Neural cell (in vitro differentiated cells): Measurements from ENCODE around the gene RAB40A. TPM values are rescaled to one million over a fixed set of nuclear protein-coding genes. Genes with fewer than 3 reads are reported as not detected.

Source experiments
- H2AFZ ChIP-seq: fragments of 200-600, 300-800 bp; sonication (generic), shearing (Covaris generic); 2 replicates; pipeline ENCODE4 v1.6.0; 2014; ENCODE audit warnings: low read depth, mild to moderate bottlenecking, antibody characterized with exemption, low read length, moderate library complexity
- H3F3A ChIP-seq: fragments of 200-600 bp; shearing (Covaris generic); 2 replicates; pipeline ENCODE4 v1.6.1; 2016; ENCODE audit warnings: mild to moderate bottlenecking, moderate library complexity, mixed read lengths, antibody characterized with exemption, low read length; ENCODE audit not compliant: insufficient read depth, poor library complexity, severe bottlenecking
- H3K27ac ChIP-seq: fragments of 200-600, 300-800 bp; sonication (generic), shearing (Covaris generic); 2 replicates; pipeline ENCODE4 v1.5.1; 2014; ENCODE audit warnings: mild to moderate bottlenecking, low read length, moderate library complexity
- H3K27me3 ChIP-seq: fragments of 300-800, 200-600 bp; sonication (generic), shearing (Covaris generic); 2 replicates; pipeline ENCODE4 v1.6.0; 2014; ENCODE audit warnings: mild to moderate bottlenecking, low read depth, low read length, moderate library complexity; ENCODE audit not compliant: insufficient read depth
- H3K36me3 ChIP-seq: fragments of 300-800, 200-600 bp; sonication (generic), shearing (Covaris generic); 2 replicates; pipeline ENCODE4 v1.5.1; 2014; ENCODE audit warnings: mild to moderate bottlenecking, antibody characterized with exemption, low read length, moderate library complexity; ENCODE audit not compliant: insufficient read depth
- H3K4me2 ChIP-seq: fragments of 300-800, 200-600 bp; sonication (generic), shearing (Covaris generic); 2 replicates; pipeline ENCODE4 v1.6.0; 2014; ENCODE audit warnings: mild to moderate bottlenecking, low read length
- H3K4me3 ChIP-seq: fragments of 300-800, 200-600 bp; sonication (generic), shearing (Covaris generic); 2 replicates; pipeline ENCODE4 v1.5.1; 2014; ENCODE audit warnings: mild to moderate bottlenecking, low read length, moderate library complexity
- H3K79me2 ChIP-seq: fragments of 200-600 bp; shearing (Covaris generic); replicated peaks from 2 replicates; pipeline ENCODE4 v1.6.0; 2014; ENCODE audit warnings: mild to moderate bottlenecking, low read length, moderate library complexity; ENCODE audit not compliant: insufficient read depth
- H3K9ac ChIP-seq: fragments of 300-800, 200-600 bp; sonication (generic), shearing (Covaris generic); 2 replicates; pipeline ENCODE4 v1.6.1; 2016; ENCODE audit warnings: mild to moderate bottlenecking, low read length, mixed read lengths
- H3K9me2 ChIP-seq: fragments of 200-600 bp; shearing (Covaris generic); 2 replicates; pipeline ENCODE4 v1.6.1; 2016; ENCODE audit warnings: mild to moderate bottlenecking, low read length, mixed read lengths; ENCODE audit not compliant: insufficient read depth
- H3K9me3 ChIP-seq: fragments of 200-600, 300-800 bp; sonication (generic), shearing (Covaris generic); 2 replicates; pipeline ENCODE4 v1.6.1; 2016; ENCODE audit warnings: mild to moderate bottlenecking, mixed run types, low read length, moderate library complexity, mixed read lengths
- H4K20me1 ChIP-seq: fragments of 200-600 bp; shearing (Covaris generic); 2 replicates; pipeline ENCODE4 v1.6.1; 2016; ENCODE audit warnings: mild to moderate bottlenecking, mixed run types; ENCODE audit not compliant: insufficient read depth
- EP300 ChIP-seq: fragments of 450-650 bp; conservative IDR thresholded peaks from 2 replicates; pipeline ENCODE4 v1.6.1; 2014; ENCODE audit warnings: antibody characterized with exemption, mild to moderate bottlenecking, moderate library complexity; ENCODE audit not compliant: poor library complexity, severe bottlenecking
- EZH2 ChIP-seq: fragments of 200-600, 300-800 bp; shearing (Covaris generic), sonication (generic); IDR thresholded peaks from 2 replicates; pipeline ENCODE4 v1.6.1; 2014; ENCODE audit warnings: antibody characterized with exemption, low read length, borderline replicate concordance, mild to moderate bottlenecking; ENCODE audit not compliant: insufficient read depth, poor library complexity, severe bottlenecking
- MXI1 ChIP-seq: fragments of 450-650 bp; conservative IDR thresholded peaks from 2 replicates; pipeline ENCODE4 v1.6.1; 2014; ENCODE audit warnings: antibody characterized with exemption, mild to moderate bottlenecking; ENCODE audit not compliant: poor library complexity, severe bottlenecking
- POLR2AphosphoS5 ChIP-seq: IDR thresholded peaks from 2 replicates; pipeline ENCODE4 v1.6.1; 2012
- RAD21 ChIP-seq: fragments of 450-650 bp; conservative IDR thresholded peaks from 2 replicates; pipeline ENCODE4 v1.6.1; 2014; ENCODE audit warnings: antibody characterized with exemption, mild to moderate bottlenecking, moderate library complexity
- SMC3 ChIP-seq: fragments of 450-650 bp; conservative IDR thresholded peaks from 2 replicates; pipeline ENCODE4 v1.6.1; 2014; ENCODE audit warnings: antibody characterized with exemption, mild to moderate bottlenecking, moderate library complexity; ENCODE audit not compliant: poor library complexity
- TAF1 ChIP-seq: IDR thresholded peaks from 2 replicates; pipeline ENCODE4 v1.6.1; 2012; ENCODE audit warnings: low read depth
- polyA plus RNA-seq: library from polyadenylated mRNA; depleted of rRNA; stranded (reverse); fragments of >200 nt; gene quantifications from 2 replicates; pipeline ENCODE4 v1.2.3, GENCODE V29; 2014
- TF ChIP-seq, protein P1 (sequence below): fragments of 450-650 bp; IDR thresholded peaks from 2 replicates; pipeline ENCODE4 v1.5.1; 2014; ENCODE audit warnings: antibody characterized with exemption, mild to moderate bottlenecking, moderate library complexity; ENCODE audit not compliant: poor library complexity, severe bottlenecking
- TF ChIP-seq, protein P2 (sequence below): IDR thresholded peaks from 2 replicates; pipeline ENCODE4 v1.6.1; 2012; ENCODE audit warnings: borderline replicate concordance

RAB40A gene
- polyA plus RNA-seq, 1 donor from 2014 or later = 1.9 TPM

DNA sequence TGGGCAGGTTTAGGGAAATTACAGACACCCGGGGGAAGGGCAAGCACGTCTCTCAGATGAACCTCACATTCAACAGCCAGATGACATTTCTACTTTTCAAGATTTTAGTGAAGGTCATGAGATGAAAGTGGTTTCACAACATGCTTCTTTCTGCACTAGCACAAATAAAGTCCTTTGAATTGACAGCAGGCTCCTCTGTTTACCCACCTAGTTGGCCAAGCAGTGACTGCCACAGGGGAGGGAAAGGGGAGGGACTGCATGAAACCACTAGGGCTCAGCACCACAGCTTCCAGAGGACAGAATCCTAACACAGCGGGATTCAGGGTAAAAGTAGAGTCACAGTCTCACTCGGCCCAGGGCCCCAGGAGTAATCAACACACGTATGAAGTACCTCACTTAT is 6.2 kb downstream of the RAB40A start:
- Histone ChIP-seq H3K27me3 (no peaks in the 10 kb centered on the region), H3K9me3 (no peaks in the 10 kb centered on the region)
- TF ChIP-seq, protein P1, sequence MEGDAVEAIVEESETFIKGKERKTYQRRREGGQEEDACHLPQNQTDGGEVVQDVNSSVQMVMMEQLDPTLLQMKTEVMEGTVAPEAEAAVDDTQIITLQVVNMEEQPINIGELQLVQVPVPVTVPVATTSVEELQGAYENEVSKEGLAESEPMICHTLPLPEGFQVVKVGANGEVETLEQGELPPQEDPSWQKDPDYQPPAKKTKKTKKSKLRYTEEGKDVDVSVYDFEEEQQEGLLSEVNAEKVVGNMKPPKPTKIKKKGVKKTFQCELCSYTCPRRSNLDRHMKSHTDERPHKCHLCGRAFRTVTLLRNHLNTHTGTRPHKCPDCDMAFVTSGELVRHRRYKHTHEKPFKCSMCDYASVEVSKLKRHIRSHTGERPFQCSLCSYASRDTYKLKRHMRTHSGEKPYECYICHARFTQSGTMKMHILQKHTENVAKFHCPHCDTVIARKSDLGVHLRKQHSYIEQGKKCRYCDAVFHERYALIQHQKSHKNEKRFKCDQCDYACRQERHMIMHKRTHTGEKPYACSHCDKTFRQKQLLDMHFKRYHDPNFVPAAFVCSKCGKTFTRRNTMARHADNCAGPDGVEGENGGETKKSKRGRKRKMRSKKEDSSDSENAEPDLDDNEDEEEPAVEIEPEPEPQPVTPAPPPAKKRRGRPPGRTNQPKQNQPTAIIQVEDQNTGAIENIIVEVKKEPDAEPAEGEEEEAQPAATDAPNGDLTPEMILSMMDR = no peak
- TF ChIP-seq, protein P2, sequence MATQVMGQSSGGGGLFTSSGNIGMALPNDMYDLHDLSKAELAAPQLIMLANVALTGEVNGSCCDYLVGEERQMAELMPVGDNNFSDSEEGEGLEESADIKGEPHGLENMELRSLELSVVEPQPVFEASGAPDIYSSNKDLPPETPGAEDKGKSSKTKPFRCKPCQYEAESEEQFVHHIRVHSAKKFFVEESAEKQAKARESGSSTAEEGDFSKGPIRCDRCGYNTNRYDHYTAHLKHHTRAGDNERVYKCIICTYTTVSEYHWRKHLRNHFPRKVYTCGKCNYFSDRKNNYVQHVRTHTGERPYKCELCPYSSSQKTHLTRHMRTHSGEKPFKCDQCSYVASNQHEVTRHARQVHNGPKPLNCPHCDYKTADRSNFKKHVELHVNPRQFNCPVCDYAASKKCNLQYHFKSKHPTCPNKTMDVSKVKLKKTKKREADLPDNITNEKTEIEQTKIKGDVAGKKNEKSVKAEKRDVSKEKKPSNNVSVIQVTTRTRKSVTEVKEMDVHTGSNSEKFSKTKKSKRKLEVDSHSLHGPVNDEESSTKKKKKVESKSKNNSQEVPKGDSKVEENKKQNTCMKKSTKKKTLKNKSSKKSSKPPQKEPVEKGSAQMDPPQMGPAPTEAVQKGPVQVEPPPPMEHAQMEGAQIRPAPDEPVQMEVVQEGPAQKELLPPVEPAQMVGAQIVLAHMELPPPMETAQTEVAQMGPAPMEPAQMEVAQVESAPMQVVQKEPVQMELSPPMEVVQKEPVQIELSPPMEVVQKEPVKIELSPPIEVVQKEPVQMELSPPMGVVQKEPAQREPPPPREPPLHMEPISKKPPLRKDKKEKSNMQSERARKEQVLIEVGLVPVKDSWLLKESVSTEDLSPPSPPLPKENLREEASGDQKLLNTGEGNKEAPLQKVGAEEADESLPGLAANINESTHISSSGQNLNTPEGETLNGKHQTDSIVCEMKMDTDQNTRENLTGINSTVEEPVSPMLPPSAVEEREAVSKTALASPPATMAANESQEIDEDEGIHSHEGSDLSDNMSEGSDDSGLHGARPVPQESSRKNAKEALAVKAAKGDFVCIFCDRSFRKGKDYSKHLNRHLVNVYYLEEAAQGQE = no peak
- TF ChIP-seq EZH2 (no peak), RAD21 (no peak), MXI1 (no peak), SMC3 (no peak), TAF1 (no peak), EP300 (no peak), POLR2AphosphoS5 (no peak)

DNA sequence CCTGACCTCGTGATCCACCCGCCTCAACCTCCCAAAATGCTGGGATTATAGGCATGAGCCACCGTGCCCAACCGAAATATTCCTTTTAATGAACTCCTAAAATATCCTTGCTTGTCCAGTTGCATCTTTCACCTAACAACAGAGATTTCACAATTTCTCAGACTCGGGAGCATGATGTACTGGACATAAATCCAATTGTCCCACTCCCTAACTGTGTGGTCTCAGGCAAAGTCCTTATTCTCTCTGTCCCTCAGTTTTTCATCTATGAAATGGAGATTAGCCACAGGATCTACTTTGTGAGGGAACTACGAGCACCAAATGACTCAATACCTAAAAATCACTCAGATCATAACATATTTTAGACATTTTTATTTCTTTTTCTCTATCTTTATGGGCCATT is 9.3 kb downstream of the RAB40A start:
- H3K36me3 ChIP-seq = no peaks in the 10 kb centered on the region
- H2AFZ ChIP-seq = no peak overlapping the region
- H3K4me3 ChIP-seq = no peak overlapping the region
- H3K9me2 ChIP-seq = no peaks in the 10 kb centered on the region
- H3K4me2 ChIP-seq = no peak overlapping the region
- no peak for TF ChIP-seq SMC3
- no peaks in the 10 kb centered on the region for H3K27me3 ChIP-seq
- H3K9ac ChIP-seq = no peak overlapping the region
- H3K79me2 ChIP-seq = no peaks in the 10 kb centered on the region
- no peaks in the 10 kb centered on the region for H3K9me3 ChIP-seq
- no peaks in the 10 kb centered on the region for H4K20me1 ChIP-seq
- H3K27ac ChIP-seq = no peak overlapping the region
- H3F3A ChIP-seq = no peaks in the 10 kb centered on the region

More for the DNA sequence above, 6.2 kb downstream of the RAB40A start:
- no peaks in the 10 kb centered on the region for H3K9me2 ChIP-seq
- no peak overlapping the region for H3K4me3 ChIP-seq
- H3K79me2 ChIP-seq = no peaks in the 10 kb centered on the region
- H3K9ac ChIP-seq = no peak overlapping the region
- no peaks in the 10 kb centered on the region for H3K36me3 ChIP-seq
- no peak overlapping the region for H3K4me2 ChIP-seq
- H4K20me1 ChIP-seq = no peaks in the 10 kb centered on the region
- no peak overlapping the region for H3K27ac ChIP-seq
- no peaks in the 10 kb centered on the region for H3F3A ChIP-seq
- H2AFZ ChIP-seq = no peak overlapping the region

DNA sequence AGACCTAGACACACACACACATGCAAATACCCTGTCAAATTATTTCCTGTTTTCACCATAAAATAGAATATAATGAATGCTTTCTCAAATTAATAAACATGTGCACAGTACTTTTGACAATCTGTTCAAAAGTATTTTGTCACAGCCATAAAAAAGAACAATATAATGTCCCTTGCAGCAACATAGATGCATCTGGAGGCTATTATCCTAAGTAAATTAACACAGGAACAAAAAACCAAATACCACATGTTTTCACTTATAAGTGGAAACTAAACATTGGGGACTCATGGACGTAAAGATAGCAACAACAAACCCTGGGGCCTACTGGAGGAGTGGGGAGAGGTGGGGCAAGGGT is 15.5 kb downstream of the RAB40A start:
- H2AFZ ChIP-seq = no peak overlapping the region
- no peaks in the 10 kb centered on the region for H3K79me2 ChIP-seq
- H3F3A ChIP-seq = no peaks in the 10 kb centered on the region
- no peaks in the 10 kb centered on the region for H3K36me3 ChIP-seq
- no peak for TF ChIP-seq POLR2AphosphoS5
- TF ChIP-seq RAD21 = no peak
- TF ChIP-seq EZH2 = no peak
- TF ChIP-seq EP300 = no peak
- H3K27me3 ChIP-seq = no peaks in the 10 kb centered on the region
- no peak overlapping the region for H3K9ac ChIP-seq
- H3K9me3 ChIP-seq = no peaks in the 10 kb centered on the region
- H3K4me2 ChIP-seq = no peak overlapping the region
- no peak overlapping the region for H3K4me3 ChIP-seq
- no peak overlapping the region for H3K27ac ChIP-seq
- no peaks in the 10 kb centered on the region for H3K9me2 ChIP-seq
- no peaks in the 10 kb centered on the region for H4K20me1 ChIP-seq
